Peyer's patch (tissue), 4 donors: ENCODE data around the gene SMTN. TPM values are rescaled to one million over a fixed set of nuclear protein-coding genes. Genes with fewer than 3 reads are reported as not detected.

Source experiments
- DNase-seq, 3 donors: peaks; one replicate each; pipeline ENCODE4 v3.0.0-alpha.2; 2017 to 2019
- H3K27ac ChIP-seq, 4 donors: fragments of 200-600 bp; sonication (generic); one replicate each; pipeline ENCODE4 v1.5.1; 2016 to 2019
- H3K27me3 ChIP-seq, 2 donors: fragments of 200-600 bp; sonication (generic); one replicate each; pipeline ENCODE4 v1.5.1; 2019
- H3K36me3 ChIP-seq, 3 donors: fragments of 200-600 bp; sonication (generic); one replicate each; pipeline ENCODE4 v1.5.1; 2016 to 2019
- H3K4me1 ChIP-seq, 4 donors: fragments of 200-600 bp; sonication (generic); one replicate each; pipeline ENCODE4 v1.5.1; 2016 to 2019
- H3K4me3 ChIP-seq, 4 donors: fragments of 200-600 bp; sonication (generic); 1 replicate in 3 of 4; 2 replicates in 1 of 4; pipeline ENCODE4 v1.5.1; 2016 to 2019; ENCODE audit warnings: mild to moderate bottlenecking in 1 of 4
- H3K9me3 ChIP-seq, 4 donors: fragments of 200-600 bp; sonication (generic); one replicate each; pipeline ENCODE4 v1.5.1; 2016 to 2019; ENCODE audit warnings: mild to moderate bottlenecking in 1 of 4
- POLR2A ChIP-seq, 2 donors: fragments of 450-650 bp; IDR thresholded peaks; one replicate each; pipeline ENCODE4 v1.5.1; 2017; ENCODE audit warnings: antibody characterized with exemption in 2 of 2, mild to moderate bottlenecking in 2 of 2, moderate library complexity in 2 of 2
- total RNA-seq, 4 donors: library from RNA; depleted of rRNA; stranded (reverse); fragments of >200 nt; gene quantifications; one replicate each; pipeline ENCODE4 v1.1.0, GENCODE V29; 2016
- TF ChIP-seq, protein P1 (sequence below), 6 experiments: fragments of 450-650 bp in 4 of 6; fragments of 200-600 bp in 2 of 6; sonication (generic) in 1 of 6; IDR thresholded peaks; one replicate each; pipeline ENCODE4 v1.5.1; 2017 to 2019; ENCODE audit warnings: antibody characterized with exemption in 6 of 6, mild to moderate bottlenecking in 3 of 6, moderate library complexity in 1 of 6

SMTN gene
- total RNA-seq, 4 donors from 2014 or later = 23.1 to 124 (median 75.9) TPM

DNA sequence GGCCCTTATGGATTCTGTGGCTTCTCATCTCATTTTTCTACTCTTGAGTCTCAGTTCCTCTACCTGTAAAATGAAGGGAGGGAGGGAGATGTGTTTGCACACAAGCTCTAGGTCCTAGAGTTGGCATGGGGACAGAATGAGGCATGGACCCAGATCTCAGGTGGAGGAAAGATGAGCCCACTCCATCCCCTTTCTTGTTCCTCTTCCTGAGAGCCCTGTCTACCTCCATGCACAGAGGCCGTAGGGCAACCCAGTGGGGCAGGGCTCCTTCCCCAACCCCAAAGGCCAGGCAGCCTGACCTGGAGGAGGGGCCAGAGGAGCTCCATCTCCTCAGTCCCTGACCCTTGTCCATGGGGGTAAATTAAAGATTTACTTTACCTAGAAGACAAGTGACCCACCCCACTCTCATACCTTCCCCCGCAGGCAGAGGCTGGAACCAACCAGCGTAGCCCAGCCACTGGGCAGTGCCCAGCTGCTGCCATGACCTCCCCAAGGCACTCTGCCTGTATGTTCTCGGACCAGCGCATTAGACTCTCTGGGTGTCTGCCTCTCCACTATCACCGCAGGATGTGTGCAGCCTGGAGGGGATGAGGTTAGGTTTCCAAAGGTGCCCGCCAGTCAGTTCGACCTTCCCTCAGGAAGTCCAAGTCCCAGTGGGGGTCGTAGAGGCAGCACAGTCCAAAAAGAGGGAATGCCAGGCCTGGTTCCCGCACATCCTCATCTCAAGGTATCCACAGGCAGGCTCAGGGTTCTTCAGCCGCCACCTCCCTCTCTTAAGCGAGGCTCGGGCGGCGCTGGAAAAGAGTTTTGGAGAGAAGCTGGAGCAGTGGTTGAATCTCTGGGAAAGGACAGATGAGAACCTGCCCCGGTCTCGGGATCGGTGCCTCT, 3.0 kb downstream of the SMTN start:
- H3K4me3 ChIP-seq = peak overlapping the region; percentile 59 to 85 (median 71)
- peaks cover 0 to 17% (median 0%) of the 10 kb centered on the region in 3 donors for H3K36me3 ChIP-seq
- peaks cover 4 to 71% (median 9%) of the 10 kb centered on the region in 4 donors for H3K4me1 ChIP-seq
- H3K27me3 ChIP-seq = no peaks in the 10 kb centered on the region
- no peak for TF ChIP-seq POLR2A (IDR thresholded peaks at IDR 0.05)
- TF ChIP-seq, protein P1, sequence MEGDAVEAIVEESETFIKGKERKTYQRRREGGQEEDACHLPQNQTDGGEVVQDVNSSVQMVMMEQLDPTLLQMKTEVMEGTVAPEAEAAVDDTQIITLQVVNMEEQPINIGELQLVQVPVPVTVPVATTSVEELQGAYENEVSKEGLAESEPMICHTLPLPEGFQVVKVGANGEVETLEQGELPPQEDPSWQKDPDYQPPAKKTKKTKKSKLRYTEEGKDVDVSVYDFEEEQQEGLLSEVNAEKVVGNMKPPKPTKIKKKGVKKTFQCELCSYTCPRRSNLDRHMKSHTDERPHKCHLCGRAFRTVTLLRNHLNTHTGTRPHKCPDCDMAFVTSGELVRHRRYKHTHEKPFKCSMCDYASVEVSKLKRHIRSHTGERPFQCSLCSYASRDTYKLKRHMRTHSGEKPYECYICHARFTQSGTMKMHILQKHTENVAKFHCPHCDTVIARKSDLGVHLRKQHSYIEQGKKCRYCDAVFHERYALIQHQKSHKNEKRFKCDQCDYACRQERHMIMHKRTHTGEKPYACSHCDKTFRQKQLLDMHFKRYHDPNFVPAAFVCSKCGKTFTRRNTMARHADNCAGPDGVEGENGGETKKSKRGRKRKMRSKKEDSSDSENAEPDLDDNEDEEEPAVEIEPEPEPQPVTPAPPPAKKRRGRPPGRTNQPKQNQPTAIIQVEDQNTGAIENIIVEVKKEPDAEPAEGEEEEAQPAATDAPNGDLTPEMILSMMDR (IDR thresholded peaks at IDR 0.05) = no peak
- no peaks in the 10 kb centered on the region for H3K9me3 ChIP-seq
- peak in 1 of 3 donors; percentile 25 for DNase-seq
- peak overlapping the region; percentile 85 to 94 (median 93) for H3K27ac ChIP-seq

DNA sequence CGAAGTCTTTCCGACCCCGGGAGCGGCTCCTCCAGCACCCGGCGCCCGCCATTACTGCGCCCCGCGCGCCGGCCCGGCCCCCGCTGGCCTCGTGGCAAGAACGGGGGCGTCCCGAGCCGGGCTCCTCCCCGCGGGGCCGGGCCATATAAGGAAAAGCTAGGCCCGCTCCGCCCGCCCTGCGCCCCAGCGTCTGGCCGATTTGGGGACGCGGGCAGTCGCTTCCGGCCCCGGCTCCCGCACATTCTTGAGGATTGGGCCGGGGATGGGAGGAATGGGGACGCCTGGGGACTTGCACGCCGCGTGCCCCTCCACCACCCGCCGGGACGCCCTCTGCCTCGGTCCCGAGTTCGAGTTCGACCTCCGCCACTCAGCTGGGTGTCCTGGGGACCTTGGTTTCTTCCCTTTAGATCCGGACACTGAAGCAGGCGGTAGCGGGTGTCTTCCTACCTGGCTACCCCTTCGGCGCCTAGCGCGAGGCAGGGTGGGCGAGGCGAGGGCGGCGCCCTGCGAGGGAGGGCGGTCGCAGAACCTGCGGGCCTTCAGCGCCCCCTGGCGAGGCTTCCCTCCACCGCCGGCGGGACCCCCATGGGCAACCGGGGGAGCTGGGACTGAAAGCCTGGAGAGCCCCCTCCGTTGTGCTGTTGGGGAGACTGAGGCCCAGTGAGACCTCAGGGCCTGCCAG, 3.8 kb downstream of the SMTN start:
- Histone ChIP-seq H3K27ac (peak overlapping the region; percentile 85 to 94 (median 93)), H3K9me3 (no peaks in the 10 kb centered on the region), H3K4me3 (peak overlapping the region; percentile 59 to 85 (median 71)), H3K27me3 (no peaks in the 10 kb centered on the region), H3K4me1 (peaks cover 4 to 68% (median 13%) of the 10 kb centered on the region in 4 donors), H3K36me3 (peaks cover 0 to 25% (median 0%) of the 10 kb centered on the region in 3 donors)
- peak; percentile 90 to 95 (median 90) for DNase-seq
- TF ChIP-seq, protein P1 (IDR thresholded peaks at IDR 0.05) = peak; percentile 70 to 91 (median 86)
- TF ChIP-seq POLR2A (IDR thresholded peaks at IDR 0.05) = peak; percentile 37 to 62

DNA sequence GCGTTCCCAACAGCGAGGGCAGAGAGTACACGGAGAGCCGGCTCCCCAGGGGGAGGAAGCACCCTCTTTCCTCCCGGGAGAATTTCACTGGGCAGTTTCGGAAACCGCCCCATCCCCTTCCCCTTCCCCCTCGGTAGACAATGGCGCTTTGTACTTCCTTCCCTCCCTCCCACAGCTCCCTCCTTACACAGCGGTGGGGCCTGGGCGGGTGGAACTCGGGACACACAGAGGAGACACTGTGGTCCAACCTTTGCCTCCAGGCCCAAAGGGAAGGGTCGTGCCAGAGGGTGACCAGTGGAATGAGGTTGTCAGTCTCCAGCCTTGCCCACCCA, 4.3 kb downstream of the SMTN start:
- peak overlapping the region; percentile 59 to 85 (median 71) for H3K4me3 ChIP-seq
- H3K9me3 ChIP-seq = no peaks in the 10 kb centered on the region
- DNase-seq = no peak
- H3K27ac ChIP-seq = peak overlapping the region; percentile 85 to 94 (median 93)
- TF ChIP-seq POLR2A (IDR thresholded peaks at IDR 0.05) = no peak
- TF ChIP-seq, protein P1 (IDR thresholded peaks at IDR 0.05) = no peak
- H3K4me1 ChIP-seq = peaks cover 4 to 66% (median 15%) of the 10 kb centered on the region in 4 donors
- peaks cover 0 to 28% (median 0%) of the 10 kb centered on the region in 3 donors for H3K36me3 ChIP-seq
- no peaks in the 10 kb centered on the region for H3K27me3 ChIP-seq

GRCh38 chr22:31085928-31086327, 4.8 kb downstream of the SMTN start:
- no peaks in the 10 kb centered on the region for H3K9me3 ChIP-seq
- no peak for TF ChIP-seq POLR2A (IDR thresholded peaks at IDR 0.05)
- TF ChIP-seq, protein P1 (IDR thresholded peaks at IDR 0.05) = no peak
- H3K27me3 ChIP-seq = no peaks in the 10 kb centered on the region
- H3K4me3 ChIP-seq = peak overlapping the region in 1 of 4 donors; percentile 85
- peak overlapping the region; percentile 85 to 94 (median 93) for H3K27ac ChIP-seq
- peaks cover 0 to 33% (median 0%) of the 10 kb centered on the region in 3 donors for H3K36me3 ChIP-seq
- peaks cover 4 to 63% (median 15%) of the 10 kb centered on the region in 4 donors for H3K4me1 ChIP-seq
- DNase-seq = no peak

GRCh38 chr22:31086703-31087330, 5.7 kb downstream of the SMTN start:
- Histone ChIP-seq H3K36me3 (peaks cover 0 to 41% (median 0%) of the 10 kb centered on the region in 3 donors), H3K4me3 (no peak overlapping the region), H3K4me1 (peaks cover 4 to 57% (median 15%) of the 10 kb centered on the region in 4 donors), H3K27ac (peak overlapping the region in 3 of 4 donors; percentile 2 to 94 (median 38)), H3K27me3 (no peaks in the 10 kb centered on the region), H3K9me3 (no peaks in the 10 kb centered on the region)
- TF ChIP-seq, protein P1 (IDR thresholded peaks at IDR 0.05) = no peak
- TF ChIP-seq POLR2A (IDR thresholded peaks at IDR 0.05) = no peak
- no peak for DNase-seq
